GM12892 (cell line): Measurements from ENCODE around the gene PTPRN2.
"Not testable (repeated sequence)": the region's sequence is repeated elsewhere in the genome, so short reads cannot be mapped to it uniquely, and the experiment has no call there.

Experiments
- DNase-seq: peaks from one replicate; pipeline ENCODE4 v3.0.0; 2011; ENCODE audit not compliant: insufficient read length
- FAIRE-seq: peaks from 2 replicates; lab custom pipeline; 2011; peaks lifted over from hg19 to GRCh38; lab: Jason Lieb, UNC
- POLR2A ChIP-seq: IDR thresholded peaks from 2 replicates; pipeline ENCODE4 v1.6.1; 2011; ENCODE audit warnings: low read depth, low read length, control low read depth
- POLR2AphosphoS5 ChIP-seq: IDR thresholded peaks from 2 replicates; pipeline ENCODE4 v1.6.1; 2011; ENCODE audit warnings: low read depth, low read length, control low read depth
- TAF1 ChIP-seq: IDR thresholded peaks from 2 replicates; pipeline ENCODE4 v1.6.1; 2011; ENCODE audit warnings: low read depth, mild to moderate bottlenecking, control low read depth, low read length, borderline replicate concordance

The PTPRN2 gene

GRCh38 chr7:158050978-158051651, 536.5 kb downstream of the PTPRN2 start:
- TF ChIP-seq TAF1, result no peak
- TF ChIP-seq POLR2AphosphoS5, result no peak
- DNase-seq, result no peak
- FAIRE-seq, result no peak

- no peak for FAIRE-seq
- no peak for DNase-seq
- TF ChIP-seq TAF1 (no peak), POLR2AphosphoS5 (no peak), POLR2A (no peak)
Observed at GRCh38 chr7:158050441-158050977, 537.1 kb downstream of the PTPRN2 start.

GRCh38 chr7:158049271-158049670, 538.4 kb downstream of the PTPRN2 start:
- FAIRE-seq (no peak), DNase-seq (no peak)
- no peak for TF ChIP-seq TAF1
- no peak for TF ChIP-seq POLR2AphosphoS5
- TF ChIP-seq POLR2A, result no peak

- no peak for FAIRE-seq
- TF ChIP-seq TAF1 (no peak), POLR2A (no peak), POLR2AphosphoS5 (no peak)
- DNase-seq, result no peak
Observed at GRCh38 chr7:158048569-158048968, 539.1 kb downstream of the PTPRN2 start.

GRCh38 chr7:158047391-158048059, 540.1 kb downstream of the PTPRN2 start:
- no peak for DNase-seq
- no peak for FAIRE-seq
- TF ChIP-seq POLR2A (no peak), TAF1 (no peak), POLR2AphosphoS5 (no peak)

GRCh38 chr7:158046246-158046645, 541.4 kb downstream of the PTPRN2 start:
- not testable (repeated sequence) for DNase-seq, FAIRE-seq

- no peak for DNase-seq
- no peak for FAIRE-seq
- TF ChIP-seq POLR2AphosphoS5 (no peak), TAF1 (no peak), POLR2A (no peak)
Observed at GRCh38 chr7:158044482-158044823, 543.2 kb downstream of the PTPRN2 start.

GRCh38 chr7:158043551-158044481, 543.8 kb downstream of the PTPRN2 start:
- FAIRE-seq, result no peak
- no peak for TF ChIP-seq TAF1
- DNase-seq, result no peak

GRCh38 chr7:158042156-158042880, 545.3 kb downstream of the PTPRN2 start:
- no peak for DNase-seq
- FAIRE-seq, result no peak
- TF ChIP-seq TAF1 (no peak), POLR2A (no peak), POLR2AphosphoS5 (no peak)

GRCh38 chr7:158040199-158040598, 547.4 kb downstream of the PTPRN2 start:
- no peak for FAIRE-seq
- DNase-seq, result no peak

GRCh38 chr7:158039270-158039669, 548.4 kb downstream of the PTPRN2 start:
- DNase-seq, result no peak
- FAIRE-seq, result no peak

More at GRCh38 chr7:158040199-158040598, 547.4 kb downstream of the PTPRN2 start:
- TF ChIP-seq POLR2A, result no peak
- no peak for TF ChIP-seq TAF1
- TF ChIP-seq POLR2AphosphoS5, result no peak

More at GRCh38 chr7:158039270-158039669, 548.4 kb downstream of the PTPRN2 start:
- no peak for TF ChIP-seq TAF1
- no peak for TF ChIP-seq POLR2A
